SW480 (cell line): ENCODE data around the gene TMEM184B.

Source experiments
- DNase-seq: peaks from one replicate; pipeline ENCODE4 v3.0.0-alpha.2; 2016; ENCODE audit warnings: low spot score

Gene TMEM184B

DNA sequence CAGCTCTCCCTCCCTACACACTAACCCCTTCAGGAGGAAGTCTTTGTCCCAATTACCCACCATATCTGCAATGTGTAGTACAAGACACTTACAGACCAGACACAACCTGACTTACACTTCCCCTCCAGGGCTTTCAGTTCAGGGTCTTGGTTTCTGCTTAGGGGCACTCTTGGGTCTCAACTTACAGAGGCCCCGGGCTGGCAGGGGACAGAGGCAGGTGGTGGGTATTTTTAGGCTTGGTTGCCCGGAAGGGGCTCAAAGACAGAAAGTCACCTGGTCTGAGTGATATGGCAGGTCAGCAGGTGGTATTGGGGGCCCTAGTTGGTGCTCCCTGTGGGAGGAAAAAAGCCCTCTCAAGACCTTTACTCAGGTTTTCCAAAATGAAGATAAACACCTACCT lies 3.4 kb upstream of the TMEM184B start:
- no peak for DNase-seq

DNA sequence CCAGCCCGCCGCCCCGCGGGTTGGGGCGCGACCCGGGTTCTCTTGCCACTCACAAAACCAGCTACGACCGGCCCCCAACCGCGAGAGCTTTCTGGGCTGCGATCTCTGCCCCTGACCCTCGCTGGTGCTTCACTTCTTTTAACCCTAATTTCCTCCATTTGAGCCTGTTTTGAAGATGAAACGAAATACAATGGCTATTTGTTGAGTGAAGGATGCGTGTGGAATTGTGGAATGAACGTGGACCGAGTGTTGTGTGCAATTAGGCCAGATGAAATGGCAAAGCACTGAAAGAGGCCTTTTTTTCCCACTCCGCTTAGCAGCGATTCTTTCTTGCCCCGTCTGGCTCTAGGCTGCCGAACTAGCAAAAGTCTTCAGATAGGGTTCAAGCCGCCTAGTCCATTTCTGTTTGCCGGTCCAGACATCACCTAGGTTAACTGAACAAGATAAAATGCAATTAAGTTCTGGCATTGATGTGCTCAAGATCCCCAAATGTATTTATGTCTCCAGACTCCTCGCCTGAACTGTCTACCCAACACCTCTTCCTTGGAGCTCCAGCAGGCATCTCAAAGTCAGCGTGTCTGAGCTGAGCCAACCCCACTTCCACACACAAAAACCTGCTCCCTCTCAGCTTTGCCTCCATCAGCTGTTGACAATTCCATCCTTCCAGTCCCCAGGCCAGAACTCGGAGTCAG lies 471 bp upstream of the TMEM184B start:
- peak; percentile 7 for DNase-seq

DNA sequence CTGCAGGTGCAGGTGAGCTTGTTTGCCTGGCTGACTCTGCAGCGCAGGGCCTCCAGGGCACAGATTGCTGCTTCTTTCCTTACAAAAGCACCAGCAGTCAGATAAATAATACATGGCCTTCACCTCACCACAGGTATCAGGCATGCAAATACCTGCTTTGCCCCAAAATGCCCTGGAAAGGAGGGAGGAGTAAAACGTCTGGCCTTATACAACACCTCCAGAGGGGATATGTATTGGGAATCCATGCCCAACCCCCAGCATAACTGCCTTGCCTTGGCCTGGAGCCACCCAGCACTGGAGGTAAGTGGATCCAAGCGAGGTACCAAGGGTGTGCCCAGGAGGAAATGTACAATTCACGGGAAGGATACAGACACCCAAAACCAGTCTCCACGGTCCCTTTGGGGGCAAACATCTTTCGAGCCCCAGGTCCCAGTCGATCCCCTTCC lies 860 bp downstream of the TMEM184B start:
- DNase-seq, result no peak

DNA sequence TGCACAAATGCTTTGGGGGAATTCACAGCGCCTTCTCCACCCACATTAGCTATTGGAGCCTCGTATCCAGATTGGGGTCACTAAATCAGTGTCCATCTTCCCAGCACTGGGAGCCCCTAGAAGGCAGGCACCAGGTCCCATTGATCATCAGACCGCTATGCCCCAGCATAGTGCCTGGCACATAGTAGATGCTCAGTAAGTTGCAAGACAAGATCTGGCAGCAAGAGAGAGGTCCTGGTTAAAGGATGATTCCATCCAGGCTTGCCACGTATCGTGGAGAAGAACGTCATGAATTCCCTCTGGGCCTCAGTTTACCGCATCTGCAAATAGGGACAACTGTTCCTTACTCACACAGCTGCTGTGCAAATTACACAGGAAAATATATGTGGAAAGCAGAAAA lies 1.7 kb downstream of the TMEM184B start:
- DNase-seq, result no peak

DNA sequence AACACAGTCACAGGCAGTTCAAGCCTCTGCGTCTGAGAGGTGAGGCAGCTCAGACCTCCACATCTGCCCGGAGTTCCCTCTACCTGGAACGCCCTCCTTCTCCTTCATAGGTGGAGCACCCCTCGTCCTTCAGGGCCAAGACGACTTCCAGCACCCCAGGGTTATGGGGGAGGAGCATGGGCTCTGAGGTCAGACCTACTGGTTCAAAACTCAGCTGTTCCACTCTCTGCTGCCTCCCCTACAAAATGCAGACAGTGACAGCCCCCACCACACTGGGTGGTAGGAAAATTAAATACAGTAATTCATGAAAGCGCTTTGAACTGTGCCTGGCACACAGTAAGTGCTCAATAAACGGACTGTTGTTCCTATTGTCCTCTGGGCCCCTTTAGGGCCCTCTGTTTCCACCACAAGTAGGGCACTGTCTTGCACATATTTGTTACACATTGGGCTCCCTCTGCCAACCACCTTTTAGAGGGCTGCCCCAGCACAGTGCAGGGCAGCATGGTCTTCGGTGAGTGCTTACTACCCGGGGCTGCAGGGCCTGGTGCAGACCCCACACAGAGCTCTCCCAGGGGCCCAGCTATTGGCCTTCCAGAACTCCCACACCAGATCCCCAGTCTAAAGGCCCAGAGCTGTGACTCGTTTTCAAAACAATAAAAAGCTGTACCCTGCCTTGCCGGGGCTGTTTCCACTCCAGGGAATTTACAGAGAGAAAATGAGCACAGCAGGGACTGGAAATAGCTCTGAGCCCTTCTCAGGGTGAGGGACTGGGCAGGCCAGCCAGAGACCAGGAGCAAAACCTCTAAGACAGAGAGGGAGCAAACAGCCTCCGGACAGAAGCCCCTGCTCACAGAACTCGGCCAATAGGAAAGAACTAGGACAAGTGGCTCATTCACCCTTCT lies 2.5 kb downstream of the TMEM184B start:
- no peak for DNase-seq

DNA sequence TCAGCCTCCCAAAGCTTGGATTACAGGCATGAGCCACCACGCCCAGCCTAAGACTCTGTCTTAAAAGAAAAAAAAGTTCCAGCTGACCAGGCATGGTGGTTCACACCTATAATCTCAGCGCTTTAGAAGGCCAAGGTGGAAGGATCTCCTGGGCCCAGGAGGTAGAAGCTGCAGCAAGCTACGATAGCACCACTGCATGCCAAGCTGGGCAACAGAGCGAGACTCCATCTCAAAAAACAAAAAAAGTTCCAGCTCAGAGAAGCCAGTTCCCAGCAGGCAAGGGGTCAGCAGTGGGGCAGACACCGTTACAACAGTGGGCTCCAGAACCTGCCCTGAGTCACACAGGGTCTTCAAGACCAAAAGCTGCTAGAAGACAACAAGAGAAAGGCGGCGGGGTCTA lies 3.3 kb downstream of the TMEM184B start:
- no peak for DNase-seq

DNA sequence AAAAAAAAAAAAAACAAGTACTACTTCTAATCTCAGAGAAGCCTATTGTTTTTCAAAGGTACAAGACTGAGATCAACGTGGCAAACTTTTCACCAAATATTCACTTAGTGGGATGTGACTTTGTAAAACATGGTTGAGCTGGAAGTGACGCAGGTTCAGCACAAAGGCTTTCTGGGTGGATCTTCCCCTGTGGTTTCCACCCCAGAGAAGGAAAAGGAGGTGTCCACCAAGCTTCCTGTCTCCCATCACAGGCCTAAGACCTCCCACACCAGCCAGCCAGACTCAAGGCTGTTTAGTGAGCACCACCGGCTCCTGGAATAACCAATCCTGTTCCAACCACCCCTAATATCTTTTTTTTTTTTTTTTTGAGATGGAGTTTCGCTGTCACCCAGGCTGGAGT lies 5.7 kb downstream of the TMEM184B start:
- DNase-seq, result no peak

DNA sequence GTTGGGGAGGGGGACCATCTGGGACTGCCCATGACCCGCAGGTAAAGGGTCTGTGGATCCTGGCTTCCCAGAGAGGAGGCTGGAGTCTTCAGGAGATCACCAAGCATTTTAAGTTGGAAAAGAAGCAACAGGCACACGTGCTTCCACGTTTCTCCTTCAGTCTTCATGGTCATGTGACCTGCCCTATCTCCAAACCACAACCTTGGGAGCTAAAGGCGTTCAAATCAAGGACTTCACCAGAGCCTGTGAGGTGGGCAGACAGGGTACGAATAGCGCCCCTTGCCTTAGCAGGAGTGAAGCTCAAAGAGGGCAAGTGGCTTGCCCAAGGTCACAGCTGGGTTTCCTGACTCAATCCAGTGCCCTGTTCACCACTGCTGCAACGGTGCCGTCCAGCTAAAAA lies 6.7 kb downstream of the TMEM184B start:
- no peak for DNase-seq

DNA sequence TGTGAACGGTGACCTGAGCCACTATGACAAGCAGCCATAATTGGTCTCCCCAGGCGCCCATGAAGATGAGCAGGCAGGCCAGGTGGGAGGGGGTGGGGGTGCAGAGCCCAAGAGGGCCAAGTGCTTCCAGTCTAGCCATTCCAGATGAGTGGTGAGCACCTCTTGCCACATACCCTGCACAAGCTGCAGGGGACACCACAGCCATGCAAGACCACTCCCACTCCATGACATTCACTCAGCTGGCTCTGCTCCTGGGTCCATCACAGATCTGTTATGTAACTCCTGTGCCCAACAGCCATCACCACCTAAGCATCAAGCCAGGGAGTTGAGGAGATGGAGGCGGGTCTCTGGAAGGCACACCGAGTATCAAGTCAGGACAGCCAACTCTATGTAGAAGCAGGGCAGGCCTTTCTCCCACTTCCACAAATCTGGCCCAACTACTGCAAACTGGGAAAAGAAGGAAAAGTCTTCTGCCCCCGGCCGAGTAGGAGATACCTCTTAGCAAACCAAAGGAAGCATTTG lies 8.4 kb downstream of the TMEM184B start:
- DNase-seq, result no peak

DNA sequence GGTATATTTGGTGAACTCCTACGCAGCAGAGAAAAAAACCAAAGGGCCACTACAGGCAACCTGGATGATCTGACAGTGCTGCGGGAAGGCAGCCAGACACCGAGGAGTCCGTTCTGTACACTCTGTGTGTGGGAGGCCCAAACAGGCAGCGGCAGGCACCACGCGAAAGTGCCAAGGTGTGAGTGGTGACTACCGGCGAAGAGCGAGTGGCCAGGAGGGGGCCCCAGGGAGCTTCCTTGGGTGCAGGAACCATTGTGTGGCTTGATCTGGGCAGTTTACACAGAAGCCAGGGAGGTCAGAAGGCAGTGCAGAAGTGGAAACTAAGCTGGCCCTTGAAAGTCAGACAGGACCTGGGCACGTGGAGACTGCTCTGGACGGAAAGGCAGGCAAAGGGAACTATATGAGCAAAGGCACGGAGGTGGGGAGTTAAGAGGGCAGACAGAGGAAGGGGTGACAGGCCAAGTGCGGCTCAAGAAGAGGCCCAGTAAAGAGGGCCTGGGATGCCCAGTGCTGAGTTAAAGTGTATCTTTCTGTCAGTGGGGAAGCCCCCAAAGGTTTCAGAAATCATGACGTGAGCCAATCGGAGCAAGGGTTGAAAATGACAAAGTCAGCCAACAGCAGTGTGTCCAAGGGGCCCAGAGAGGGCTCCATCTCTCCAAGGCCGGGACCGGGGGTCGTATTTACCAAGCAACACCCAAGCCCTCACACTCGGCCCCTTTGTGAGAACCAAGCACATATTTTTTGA lies 10.6 kb downstream of the TMEM184B start:
- no peak for DNase-seq

DNA sequence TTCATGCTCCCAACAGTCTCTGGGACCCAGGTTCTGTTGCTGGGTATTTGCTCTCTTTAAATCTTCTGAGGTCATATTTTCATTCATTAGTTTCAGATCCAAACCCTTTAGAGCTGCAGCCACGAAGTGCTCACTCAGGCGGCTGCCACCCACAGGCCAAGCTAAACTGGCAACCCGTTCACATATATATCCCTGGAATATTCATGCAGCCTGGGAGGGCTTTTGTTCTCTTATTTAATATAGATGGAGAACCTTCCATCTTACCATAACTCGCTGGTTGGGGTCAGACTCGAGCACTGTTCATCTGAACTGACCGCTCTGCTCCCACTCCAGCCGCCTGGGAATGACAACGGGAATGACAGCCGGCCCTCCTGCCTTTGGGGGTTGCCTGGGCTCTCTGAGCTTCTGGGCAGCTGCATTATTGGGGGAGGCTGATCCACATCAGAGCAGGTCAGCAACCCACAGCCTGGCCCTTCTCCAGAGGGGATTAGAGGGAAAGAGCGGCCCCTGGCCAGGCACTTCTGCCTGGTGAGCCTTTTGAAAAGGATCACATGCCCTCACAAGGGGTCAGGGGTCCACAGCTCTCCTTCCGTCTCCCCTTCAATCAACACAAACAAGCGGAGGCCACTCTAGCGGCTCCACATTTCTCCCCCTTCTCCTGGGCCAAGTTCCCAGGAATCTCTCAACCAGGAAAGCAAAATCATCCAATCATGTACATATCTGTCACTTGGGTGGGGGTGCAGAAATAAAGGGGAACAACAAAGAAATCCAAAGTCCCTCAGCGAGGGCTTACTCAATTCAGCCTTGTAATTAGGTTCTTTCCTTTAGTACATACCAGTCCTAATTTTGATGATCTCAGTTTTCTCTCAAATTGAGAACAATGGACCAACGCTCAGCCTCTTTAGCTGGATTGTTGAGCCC lies 11.8 kb downstream of the TMEM184B start:
- DNase-seq, result no peak

DNA sequence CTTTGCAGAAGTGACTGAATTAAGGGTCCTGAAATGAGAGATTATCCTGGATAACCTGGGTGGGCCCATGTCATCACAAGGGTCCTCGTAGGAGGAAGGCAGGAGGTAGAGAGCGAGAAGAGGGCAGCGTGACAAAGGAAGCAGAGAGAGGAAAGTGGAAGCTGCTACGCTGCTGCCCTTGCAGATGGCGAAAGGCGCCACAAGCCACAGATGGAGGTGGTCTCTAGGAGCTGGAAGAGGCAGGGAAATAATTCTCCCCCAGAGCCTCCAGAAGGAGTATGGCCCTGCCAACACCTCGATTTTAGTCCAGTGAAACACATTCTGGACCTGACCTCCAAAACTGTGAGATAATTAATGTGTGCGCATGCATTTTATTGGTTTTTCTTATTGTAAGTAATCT lies 13.4 kb downstream of the TMEM184B start:
- no peak for DNase-seq

DNA sequence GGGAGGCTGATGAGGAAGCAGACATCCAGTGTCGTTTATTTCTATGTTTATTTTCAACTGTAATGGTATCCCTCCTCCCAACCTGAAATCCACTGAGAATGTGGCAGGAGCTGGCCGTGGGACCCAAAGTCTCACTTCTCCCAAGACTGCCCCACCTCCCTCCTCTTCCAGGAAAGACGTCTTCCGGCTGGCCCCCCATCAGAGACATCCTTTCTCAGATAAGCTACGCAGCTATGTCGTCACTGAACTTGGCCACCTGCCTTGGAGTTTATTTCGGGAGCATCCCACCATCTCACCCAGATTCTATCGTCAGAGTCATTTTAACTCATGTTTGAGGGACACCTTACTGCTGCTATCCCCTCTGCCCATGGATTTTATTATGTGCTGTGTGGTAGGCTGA lies 13.9 kb downstream of the TMEM184B start:
- DNase-seq, result no peak

DNA sequence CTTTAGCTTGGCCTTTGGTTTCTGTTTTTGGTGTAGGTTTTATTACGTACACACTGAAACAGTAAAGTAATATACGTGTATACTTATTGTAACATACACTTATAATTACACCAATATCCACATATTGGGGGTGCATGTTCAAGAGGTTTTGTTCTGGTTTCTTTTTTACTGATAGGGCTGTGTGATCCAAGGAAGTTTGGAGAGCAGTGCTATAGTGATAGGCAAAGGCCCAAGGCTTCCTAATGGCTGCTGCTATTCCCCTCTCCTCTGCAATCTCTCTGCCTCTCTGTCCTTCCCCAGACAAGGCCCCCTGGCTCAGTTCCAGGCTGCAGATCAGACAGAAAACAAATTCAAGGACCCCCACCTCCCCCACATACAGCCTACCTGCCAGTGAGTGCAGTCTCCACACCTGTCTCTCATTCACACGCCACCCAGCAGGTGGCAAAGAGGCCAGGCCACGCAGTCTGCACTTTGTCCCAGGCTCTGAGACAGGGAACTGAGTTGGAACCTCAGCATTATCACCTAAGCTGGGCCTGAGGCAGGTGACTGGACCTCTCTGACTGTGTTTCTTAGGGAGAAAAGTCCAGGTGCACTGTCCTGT lies 15.1 kb downstream of the TMEM184B start:
- no peak for DNase-seq

DNA sequence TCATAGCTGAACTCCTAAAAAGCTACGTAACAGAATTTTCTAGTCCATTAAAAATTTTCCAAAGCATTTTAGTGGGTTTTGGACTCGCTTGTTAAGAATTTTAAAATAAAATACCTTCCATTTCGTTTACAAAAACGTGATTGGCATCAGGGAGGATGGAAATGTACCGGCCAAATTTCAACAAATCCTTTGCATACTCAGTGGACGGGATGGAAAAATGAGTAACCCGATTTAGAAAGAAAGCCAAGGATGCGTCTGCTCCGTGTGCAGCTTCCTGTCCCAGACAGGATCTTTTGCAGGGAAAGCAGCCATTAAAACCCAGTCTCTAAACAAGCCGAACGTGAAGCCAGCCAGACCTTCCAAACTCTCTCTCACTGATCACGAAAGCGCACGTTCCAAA lies 15.6 kb downstream of the TMEM184B start:
- no peak for DNase-seq

DNA sequence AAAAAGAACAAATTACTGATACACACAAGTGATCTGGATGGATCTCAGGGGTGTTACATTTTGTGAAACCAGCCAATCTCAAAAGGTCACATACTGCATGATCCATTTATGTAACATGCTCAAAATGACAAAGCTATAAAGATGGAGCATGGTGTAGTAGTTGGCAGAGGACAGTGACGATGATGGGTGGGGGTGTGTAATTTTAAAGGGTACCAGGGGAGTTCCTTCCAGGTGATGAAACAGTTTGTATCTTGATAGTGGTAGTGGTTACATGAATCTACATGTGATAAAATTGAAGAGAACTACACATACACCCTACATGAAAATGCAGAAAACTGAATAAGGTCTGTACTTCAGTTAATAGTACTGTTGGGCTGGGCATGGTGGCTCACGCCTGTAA lies 17.1 kb downstream of the TMEM184B start:
- DNase-seq, result no peak

DNA sequence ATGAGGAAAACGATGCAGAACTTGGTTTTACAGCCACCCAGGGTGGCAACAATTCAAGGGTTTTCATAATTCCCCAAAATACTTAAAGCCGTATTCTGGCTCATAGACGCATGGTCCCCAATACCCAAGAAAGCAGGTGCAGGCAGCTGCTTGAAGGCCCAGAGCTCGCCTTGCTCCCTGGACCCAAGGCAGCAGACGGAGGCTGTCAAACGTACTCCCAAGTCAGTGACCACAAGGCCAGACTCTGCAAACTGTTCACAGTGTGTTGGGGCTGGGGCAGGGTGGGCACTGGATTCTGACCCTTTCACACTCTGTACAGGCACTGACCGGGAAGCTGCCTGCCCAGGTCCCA lies 21.5 kb downstream of the TMEM184B start:
- no peak for DNase-seq

DNA sequence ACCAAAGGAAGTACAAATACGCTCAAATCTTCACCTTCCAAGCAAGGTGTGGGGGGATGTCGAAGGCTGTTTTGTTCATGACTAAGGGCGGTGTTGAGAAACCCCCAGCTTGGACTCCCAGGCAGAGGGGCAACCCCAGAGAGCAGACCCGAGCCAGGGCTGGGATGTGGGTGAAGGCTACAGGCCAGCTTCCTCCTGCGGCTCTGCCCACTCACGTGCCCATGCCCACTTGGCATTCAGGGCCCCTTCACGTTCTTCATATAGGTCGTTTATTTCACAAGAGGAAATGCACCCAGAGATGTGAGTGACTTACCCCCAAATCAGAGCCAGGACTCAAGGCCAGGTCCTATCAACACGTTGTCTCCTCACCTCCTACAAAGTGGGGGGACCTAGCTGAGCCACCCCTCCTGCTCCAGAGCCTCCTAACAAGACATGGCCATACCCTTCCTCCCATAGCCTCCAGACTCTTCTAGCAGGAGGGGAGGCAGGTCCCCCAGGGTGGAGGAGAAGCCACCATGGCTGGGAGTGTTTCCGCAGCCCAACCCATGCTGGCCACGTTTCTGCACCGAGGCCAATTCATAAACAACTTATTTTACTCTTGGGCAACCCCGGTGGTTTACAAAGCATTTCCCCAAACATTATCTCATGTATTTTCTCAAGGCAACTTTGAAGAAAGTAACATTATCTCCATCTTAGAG lies 22.0 kb downstream of the TMEM184B start:
- no peak for DNase-seq

DNA sequence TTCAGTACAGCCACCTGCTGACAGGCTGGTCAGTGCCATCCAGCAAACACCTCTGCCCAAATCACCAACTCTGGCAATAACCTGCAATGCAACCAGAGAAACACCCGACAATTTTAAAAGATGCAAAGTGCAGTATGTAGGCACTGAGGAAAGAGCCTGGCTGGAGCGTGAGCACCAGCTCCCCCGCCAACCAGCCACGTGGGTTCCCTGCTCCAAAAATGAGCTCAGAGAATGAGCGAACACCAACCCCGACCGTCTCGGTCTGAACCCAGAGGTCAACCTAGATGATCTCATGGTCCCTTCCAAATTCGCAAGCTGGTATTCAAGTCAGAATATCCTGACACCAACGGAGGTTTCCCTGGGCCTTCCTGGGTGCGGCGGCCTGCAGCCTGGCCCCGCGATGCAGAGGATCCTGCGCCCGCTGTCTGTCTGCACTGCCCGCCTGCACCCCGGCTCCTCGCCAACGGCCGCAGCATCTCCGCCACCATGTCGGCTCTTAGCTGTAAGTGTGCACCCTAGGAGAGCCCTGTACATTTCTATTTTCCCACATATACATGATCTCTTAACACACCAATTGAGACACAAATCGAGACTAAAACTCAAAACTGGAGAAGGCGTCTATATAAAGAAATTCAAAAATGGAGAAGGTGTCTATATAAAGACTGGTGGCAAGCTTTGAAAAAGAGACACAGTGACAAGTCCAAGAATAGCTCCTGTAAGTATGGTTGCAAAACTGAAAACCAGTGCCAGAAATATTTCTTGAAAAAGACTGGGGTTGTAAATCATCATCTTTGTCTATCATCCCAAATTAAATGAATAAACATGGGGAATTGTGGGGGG lies 22.8 kb downstream of the TMEM184B start:
- no peak for DNase-seq

DNA sequence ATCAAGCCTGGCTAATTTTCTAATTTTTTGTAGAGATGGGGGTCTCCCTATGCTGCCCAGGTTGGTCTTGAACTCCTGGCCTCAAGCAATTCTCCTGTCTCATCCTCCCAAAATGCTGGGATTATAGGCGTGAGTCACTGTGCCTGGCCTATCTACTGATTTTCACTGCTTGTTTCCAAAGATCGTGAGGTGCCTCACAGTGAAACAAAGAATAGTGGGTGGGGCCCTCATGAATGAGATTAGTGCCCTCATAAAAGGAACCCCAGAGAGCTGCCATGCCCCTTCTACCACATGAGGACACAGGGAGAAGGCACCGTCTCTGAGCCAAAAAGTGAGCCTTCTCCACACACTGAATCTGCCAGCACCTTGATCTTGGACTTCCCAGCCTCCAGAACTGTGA lies 23.5 kb downstream of the TMEM184B start:
- DNase-seq, result no peak
